Suprapubic skin (tissue), 3 donors: Measurements from ENCODE around the gene KRT33B.

ENCODE experiments used
- CTCF ChIP-seq, 2 donors: fragments of 200-600 bp in 1 of 2; fragments of 450-650 bp in 1 of 2; sonication (generic) in 1 of 2; IDR thresholded peaks; one replicate each; pipeline ENCODE4 v1.5.1; 2016 to 2019; ENCODE audit warnings: antibody characterized with exemption in 2 of 2, mild to moderate bottlenecking in 1 of 2, moderate library complexity in 1 of 2
- EP300 ChIP-seq: sonication (generic); formaldehyde crosslinking; IDR thresholded peaks from one replicate; pipeline ENCODE4 v1.6.1; 2017; ENCODE audit warnings: antibody characterized with exemption

DNA sequence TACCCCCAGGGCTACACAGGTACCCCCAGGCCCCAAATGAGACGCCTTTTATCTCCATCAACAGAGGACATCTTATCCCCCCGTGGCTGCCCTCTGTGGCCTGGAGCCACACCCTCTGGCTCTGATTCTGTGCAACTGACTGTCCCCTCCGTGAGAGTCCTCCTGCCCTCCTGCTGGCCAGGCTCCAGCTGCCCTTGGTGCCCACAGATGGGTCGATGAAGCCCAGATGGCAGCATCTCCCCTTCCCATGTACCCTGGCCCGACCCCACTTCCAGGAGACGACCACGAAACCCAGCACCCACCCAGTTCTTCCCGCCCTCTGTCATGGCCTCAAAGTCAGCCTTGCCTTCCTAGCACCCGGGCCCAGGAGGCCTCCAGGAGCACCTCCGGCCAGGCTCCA lies 44.5 kb downstream of the KRT33B start:
- TF ChIP-seq EP300 (no peak), CTCF (IDR thresholded peaks at IDR 0.05) (no peak)
